GM23338 (cell line): ENCODE results near the gene AGBL4.
A peak's percentile ranks its signal among the peaks of the same experiment; 100 is the strongest.

Experiments used
- CREB1 ChIP-seq: fragments of 250-450 bp; sonication (Bioruptor Pico); IDR thresholded peaks from 2 replicates; pipeline ENCODE4 v1.5.0; 2020; ENCODE audit warnings: low read depth, mild to moderate bottlenecking, moderate library complexity
- CTCF ChIP-seq, 2 experiments: fragments of 200-600 bp in 1 of 2; sonication (generic) in 1 of 2; conservative IDR thresholded peaks; 2 replicates each; pipeline versions ENCODE4 v1.5.1 to v1.6.1; 2016 to 2017; ENCODE audit warnings: antibody characterized with exemption in 2 of 2, low read depth in 2 of 2, mild to moderate bottlenecking in 2 of 2, moderate library complexity in 1 of 2
- ETS1 ChIP-seq: IDR thresholded peaks from 2 replicates; pipeline ENCODE4 v1.6.1; 2016; ENCODE audit warnings: antibody characterized with exemption
- EZH2 ChIP-seq: fragments of 200-600 bp; sonication (generic); IDR thresholded peaks from one replicate; pipeline ENCODE4 v1.8.0; 2017; ENCODE audit warnings: antibody characterized with exemption, mild to moderate bottlenecking, low read depth; ENCODE audit not compliant: unreplicated experiment
- EZH2phosphoT487 ChIP-seq: fragments of 200-600 bp; sonication (generic); IDR thresholded peaks from one replicate; pipeline ENCODE4 v1.8.1; 2018; ENCODE audit warnings: antibody characterized with exemption; ENCODE audit not compliant: unreplicated experiment
- JUNB ChIP-seq: IDR thresholded peaks from one replicate; pipeline ENCODE4 v1.6.1; 2016; ENCODE audit warnings: antibody characterized with exemption; ENCODE audit not compliant: unreplicated experiment
- NANOG ChIP-seq: IDR thresholded peaks from 2 replicates; pipeline ENCODE4 v1.6.1; 2016; ENCODE audit warnings: antibody characterized with exemption, borderline replicate concordance
- POLR2AphosphoS5 ChIP-seq: IDR thresholded peaks from 2 replicates; pipeline ENCODE4 v1.6.1; 2016; ENCODE audit warnings: antibody characterized with exemption, low read depth
- ZNF114 ChIP-seq: fragments of 250-450 bp; sonication (Bioruptor Pico); IDR thresholded peaks from 2 replicates; pipeline ENCODE4 v1.5.0; 2020; ENCODE audit warnings: mild to moderate bottlenecking, moderate library complexity
- TF ChIP-seq, protein P1 (sequence below): IDR thresholded peaks from one replicate; pipeline ENCODE4 v1.6.1; 2018; ENCODE audit warnings: antibody characterized with exemption; ENCODE audit not compliant: unreplicated experiment

DNA sequence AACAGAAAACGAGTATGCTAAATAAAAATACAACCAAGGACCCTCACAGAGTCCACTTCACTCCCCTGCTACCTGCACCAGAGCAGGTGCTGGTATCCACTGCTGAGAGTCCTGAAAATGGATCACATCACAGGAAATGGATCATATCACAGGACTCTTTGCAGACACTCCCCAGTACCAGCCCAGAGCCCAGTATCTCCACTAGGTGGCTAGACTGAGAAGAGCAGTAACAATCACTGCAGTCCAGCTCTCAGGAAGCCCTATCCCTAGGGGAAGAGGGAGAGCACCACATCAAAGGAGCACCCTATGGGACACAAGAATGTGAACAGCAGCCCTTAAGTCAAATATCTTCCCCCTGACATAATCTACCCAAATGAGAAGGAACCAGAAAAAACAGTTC, 28.0 kb downstream of the AGBL4 start:
- TF ChIP-seq POLR2AphosphoS5 (no peak), CTCF (conservative IDR thresholded peaks at IDR 0.05; ENCODE audit: low read depth in 2 of 2) (peak in 1 of 2 experiments; percentile 24; a peak in 2 of 4 replicates), EZH2 (no peak), ZNF114 (CRISPR knock-in tag) (no peak), EZH2phosphoT487 (no peak), ETS1 (no peak), CREB1 (CRISPR knock-in tag) (no peak), NANOG (no peak), JUNB (no peak)
- TF ChIP-seq, protein P1, sequence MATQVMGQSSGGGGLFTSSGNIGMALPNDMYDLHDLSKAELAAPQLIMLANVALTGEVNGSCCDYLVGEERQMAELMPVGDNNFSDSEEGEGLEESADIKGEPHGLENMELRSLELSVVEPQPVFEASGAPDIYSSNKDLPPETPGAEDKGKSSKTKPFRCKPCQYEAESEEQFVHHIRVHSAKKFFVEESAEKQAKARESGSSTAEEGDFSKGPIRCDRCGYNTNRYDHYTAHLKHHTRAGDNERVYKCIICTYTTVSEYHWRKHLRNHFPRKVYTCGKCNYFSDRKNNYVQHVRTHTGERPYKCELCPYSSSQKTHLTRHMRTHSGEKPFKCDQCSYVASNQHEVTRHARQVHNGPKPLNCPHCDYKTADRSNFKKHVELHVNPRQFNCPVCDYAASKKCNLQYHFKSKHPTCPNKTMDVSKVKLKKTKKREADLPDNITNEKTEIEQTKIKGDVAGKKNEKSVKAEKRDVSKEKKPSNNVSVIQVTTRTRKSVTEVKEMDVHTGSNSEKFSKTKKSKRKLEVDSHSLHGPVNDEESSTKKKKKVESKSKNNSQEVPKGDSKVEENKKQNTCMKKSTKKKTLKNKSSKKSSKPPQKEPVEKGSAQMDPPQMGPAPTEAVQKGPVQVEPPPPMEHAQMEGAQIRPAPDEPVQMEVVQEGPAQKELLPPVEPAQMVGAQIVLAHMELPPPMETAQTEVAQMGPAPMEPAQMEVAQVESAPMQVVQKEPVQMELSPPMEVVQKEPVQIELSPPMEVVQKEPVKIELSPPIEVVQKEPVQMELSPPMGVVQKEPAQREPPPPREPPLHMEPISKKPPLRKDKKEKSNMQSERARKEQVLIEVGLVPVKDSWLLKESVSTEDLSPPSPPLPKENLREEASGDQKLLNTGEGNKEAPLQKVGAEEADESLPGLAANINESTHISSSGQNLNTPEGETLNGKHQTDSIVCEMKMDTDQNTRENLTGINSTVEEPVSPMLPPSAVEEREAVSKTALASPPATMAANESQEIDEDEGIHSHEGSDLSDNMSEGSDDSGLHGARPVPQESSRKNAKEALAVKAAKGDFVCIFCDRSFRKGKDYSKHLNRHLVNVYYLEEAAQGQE, result no peak
